HG03354 (cell line): ENCODE data around the gene GSAP.
"Not testable (repeated sequence)": the region's sequence is repeated elsewhere in the genome, so short reads cannot be mapped to it uniquely, and the experiment has no call there.

ENCODE experiments used
- ATAC-seq: cut with Tn5 transposase; IDR thresholded peaks from one replicate; pipeline ENCODE4 v1.9.1; 2021; ENCODE audit warnings: mild to moderate bottlenecking; ENCODE audit not compliant: unreplicated experiment, poor library complexity, severe bottlenecking

Gene GSAP

DNA sequence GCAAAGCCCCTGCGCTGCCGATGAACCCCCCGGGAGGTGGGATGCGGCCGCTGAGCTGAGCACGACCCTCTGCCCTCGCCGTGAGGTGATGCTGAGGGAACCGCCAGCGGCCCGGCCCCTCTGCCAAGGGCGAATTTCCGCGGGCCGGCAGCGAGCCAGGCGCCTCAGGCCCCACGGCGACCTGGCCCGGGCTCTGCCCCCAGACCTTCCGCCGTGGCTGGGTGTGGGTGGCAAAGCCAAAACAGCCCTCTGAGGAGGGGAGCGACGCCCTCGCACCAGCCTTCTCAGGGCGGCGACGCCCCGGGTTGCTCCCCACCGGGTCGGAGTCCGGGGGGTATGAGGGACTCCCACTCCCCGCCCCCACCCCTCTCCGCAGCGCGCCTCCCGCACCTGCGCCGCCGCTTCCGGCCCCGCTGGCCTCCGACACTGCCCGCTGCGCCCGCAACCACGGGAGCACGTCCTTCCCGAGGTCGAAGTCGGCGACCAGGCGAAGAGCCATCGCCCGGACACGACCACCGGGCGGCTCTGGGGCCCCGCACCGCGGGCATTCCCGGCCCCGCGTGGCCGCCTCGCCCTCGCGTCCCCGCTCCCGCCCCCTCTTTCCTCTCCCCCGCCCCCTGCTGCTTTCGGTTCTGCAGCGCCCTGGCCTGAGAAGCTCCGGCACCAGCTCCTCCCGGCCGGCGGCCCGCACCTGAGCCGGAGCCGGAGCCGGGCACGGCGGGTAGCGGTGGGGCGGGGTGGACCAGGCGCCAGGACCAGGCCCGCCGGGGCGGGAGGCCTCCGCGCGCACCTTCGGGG, at the start of gene GSAP:
Gene GSAP, minus strand, starts transcription at position 527 of the 798 bp plus-strand sequence. Its CDS starts 28 bp downstream, at position 499.
- ATAC-seq = peak; percentile 64

DNA sequence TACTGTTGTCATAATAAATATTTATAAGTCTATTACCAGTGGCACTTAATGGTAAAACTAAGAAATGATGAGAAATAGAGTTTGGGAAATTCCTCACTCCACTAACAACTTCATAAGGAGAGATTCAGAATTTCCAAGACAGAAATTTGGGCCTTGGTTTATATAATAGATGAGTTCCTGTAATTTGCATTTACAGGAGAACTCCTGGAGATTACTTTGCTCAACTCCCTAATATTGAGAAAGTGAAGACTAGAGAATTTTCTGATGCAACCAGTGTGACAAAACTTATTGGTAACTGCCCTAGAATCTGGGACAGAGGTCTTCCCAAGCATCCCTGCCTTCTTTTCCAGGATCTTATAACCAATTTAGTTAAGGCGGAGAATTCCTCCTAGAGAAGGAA, 49.1 kb upstream of the GSAP start:
- ATAC-seq = no peak

DNA sequence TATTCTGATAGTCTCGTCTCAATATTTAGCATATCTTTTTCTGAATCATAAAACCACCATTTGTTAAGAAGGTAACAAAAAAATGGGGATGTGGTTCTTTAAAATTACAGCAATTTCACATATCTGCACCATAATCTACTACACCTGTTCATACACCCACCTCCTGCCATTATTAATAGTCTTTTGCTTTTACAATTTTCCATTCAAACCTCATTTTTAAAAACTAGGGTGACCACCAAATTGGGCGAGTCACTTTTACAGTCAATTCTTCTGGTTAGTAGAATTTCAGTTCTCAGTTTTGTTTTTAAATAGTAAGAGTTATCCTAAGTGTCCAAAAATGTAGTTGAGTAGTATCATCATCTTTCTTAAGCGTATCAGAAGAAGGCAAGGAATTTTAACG, 48.4 kb upstream of the GSAP start:
- ATAC-seq = peak; percentile 67

GRCh38 chr7:77463632-77464031, 47.5 kb upstream of the GSAP start:
- peak; percentile 56 for ATAC-seq

- no peak for ATAC-seq
Observed at GRCh38 chr7:77461842-77462241, 45.7 kb upstream of the GSAP start.

DNA sequence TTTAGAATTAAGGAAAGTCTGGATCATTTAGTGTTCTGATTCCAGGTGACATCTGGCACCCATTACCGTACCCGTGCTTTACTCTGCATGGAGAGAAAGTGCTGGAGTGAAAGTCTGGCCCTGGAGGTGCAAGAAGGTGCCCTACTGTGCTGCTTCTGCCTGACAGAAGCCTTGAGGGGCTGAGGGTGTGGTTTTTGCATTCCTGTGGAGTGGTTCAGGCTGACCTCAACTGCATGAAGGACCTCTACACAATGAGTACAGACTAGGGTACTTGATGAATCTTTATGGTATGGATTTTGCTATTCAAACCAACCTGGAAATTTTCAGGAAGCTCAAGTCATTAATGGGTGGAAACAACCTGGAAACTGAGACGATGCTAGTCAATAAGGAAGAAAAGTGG, 45.1 kb upstream of the GSAP start:
- no peak for ATAC-seq

DNA sequence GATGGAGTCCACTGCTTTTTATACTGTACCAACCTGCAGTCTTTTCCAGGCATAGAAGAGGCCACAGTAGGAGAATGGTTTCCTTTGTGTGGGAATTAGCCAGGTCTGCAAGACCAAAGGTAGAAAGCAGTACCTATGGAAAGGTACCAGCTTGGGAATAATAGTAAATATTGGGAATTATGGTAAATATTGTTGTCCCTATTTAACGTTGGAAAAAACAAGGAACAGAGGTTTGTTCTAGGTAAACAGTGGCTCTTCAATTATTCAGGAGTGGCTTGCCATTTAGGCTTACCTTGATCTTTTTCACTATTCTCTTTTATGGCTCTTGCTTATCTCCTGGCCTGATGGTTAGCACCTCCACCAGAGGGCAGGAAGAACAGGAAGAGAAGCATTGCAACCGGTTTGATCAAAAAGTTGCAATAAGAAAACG, 43.9 kb upstream of the GSAP start:
- no peak for ATAC-seq

DNA sequence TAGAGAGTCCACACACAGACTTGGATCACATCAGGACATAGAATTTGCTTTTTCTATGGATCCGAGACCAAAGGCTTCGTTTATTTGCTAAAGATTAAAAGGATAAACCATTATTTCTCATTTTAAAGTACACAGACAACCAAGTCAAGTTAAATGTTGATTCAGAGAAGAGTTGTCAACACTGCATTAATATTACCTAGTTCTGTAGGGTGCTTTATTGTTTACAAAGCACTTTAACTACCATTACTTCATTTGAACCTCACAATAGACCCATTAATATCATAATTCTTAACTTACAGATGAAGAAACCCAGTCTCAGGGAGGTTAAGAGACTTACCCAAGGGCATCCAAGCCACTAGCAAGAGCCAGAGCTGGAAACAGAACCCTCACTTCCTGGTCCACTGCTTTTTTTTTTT, 43.2 kb upstream of the GSAP start:
- ATAC-seq = no peak

DNA sequence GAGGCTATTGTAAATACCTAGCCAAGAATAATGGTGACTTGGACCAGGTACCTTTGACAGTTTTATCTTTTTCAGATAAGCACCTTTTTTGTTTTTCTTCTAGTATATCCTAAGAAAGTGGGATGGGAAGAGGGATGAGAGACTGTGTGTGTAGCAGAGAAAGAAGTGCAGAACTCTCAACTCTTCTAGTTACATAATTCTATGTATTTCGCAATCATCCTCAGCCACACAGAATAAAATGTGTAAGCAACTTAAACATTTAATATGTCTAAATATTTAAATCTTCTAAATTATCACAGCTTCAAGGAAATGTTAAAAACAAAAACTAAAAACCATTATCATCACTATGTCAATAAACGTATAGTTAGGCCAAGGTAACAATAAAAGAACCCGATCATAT, 42.6 kb upstream of the GSAP start:
- no peak for ATAC-seq

DNA sequence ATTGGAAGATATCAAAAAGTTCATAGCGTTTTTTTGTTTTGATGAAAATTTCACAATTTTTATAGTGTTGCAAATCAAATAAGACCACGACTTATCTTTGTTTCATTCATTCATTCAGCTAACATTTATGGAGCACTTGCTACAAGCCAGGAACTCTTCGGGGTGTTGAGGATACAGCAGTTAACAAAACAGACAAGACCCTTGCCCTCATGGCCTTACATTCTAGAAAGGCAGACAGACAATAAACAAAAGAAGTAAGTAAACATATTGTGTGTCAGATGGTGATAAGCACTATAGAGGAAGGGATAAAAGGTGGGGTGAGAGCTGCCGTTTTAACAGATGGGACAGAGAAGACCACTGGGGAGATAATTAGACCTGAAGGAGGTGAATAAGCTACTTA, 41.6 kb upstream of the GSAP start:
- no peak for ATAC-seq

DNA sequence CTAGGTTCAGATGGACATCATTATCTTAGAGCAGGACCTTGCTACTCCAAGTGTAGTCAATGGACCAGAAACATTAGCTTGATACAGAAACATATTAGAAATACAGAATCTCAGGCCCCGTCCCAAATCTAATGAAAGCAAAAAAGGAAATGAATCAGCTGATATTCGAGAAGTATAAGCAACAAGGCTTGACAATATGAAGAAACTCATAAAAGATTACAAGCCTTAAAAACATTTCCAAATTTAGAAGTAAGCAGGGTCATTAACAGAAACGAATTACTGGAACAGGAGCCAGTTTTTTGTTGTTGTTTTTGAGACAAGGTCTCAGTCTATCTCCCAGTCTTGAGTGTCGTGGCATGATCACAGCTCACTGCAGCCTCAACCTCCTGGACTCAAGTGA, 40.5 kb upstream of the GSAP start:
- no peak for ATAC-seq

DNA sequence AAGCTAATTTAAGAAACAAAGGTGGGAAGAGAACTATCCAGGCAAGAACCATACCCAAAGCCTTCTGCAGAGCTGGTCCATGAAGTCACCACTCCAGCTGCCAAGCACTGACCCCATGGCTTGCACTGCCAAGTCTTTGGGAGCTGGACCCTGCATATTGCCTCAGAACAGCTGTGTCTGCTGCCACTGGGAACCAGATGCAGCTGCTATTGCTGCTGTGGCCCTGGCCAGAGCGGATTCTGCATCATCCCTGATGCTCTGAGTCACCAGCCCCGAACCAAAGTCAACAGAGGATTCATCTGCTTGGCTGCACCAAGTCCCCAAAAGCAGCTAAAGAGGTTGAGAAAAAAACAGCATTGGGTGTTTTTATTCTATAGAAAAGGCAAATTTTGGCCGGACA, 39.2 kb upstream of the GSAP start:
- ATAC-seq = no peak

GRCh38 chr7:77454802-77455201, 38.7 kb upstream of the GSAP start:
- ATAC-seq = no peak

- ATAC-seq = no peak
Observed at GRCh38 chr7:77453531-77453930, 37.4 kb upstream of the GSAP start.

- not testable (repeated sequence) for ATAC-seq
Observed at GRCh38 chr7:77451950-77452349, 35.8 kb upstream of the GSAP start.

DNA sequence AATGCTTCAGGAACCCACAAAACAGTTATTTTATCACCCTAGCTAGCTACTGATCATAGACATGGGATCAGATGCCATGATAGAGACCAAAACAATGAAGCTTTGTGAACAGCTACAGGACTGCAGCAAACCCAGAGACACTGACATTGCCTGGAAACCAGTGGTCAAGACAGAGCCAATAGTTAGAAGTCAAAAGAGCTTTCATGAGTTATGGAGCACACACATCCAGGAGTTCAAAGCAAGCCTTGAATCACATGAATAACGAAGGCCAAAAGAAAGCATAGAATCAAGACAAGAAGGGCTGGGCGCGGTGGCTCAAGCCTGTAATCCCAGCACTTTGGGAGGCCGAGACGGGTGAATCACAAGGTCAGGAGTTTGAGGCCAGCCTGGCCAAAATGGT, 34.5 kb upstream of the GSAP start:
- no peak for ATAC-seq

DNA sequence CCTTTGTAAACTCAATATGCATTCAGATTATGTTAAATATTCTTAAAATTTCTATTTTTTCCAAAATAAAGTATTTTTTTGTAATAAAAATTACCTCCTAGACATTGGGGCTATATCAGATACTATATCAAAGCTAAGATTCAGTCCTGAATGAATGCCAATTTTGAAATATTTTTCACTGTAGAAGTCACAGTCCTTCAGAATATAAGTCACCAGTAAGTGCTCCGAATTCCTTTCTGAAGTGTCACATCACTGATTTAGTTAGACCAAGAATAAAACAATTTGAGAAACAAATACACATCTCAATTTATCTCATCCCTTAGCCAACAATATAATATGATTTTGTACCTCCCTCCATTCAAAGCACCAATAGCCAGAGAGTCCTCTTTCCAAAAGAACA, 33.9 kb upstream of the GSAP start:
- ATAC-seq = no peak

DNA sequence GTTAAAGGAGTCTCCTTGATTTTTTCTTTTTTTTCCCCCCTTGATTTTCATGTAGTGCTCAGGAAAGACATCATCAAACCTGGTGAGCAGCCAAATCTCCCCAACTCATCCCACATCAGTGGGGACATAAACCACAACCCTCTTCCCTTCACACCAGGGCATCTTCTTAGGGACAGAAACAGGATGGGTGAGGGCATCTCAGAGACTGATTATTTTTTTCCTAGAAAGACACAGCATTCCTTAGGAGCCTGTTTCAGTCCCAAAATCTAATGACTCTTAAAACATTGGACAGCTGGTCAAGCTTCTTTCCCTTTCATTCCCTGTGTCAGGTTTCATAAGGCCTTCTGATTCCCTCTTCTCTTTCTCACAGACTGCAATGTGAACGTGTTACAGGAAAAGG, 31.5 kb upstream of the GSAP start:
- ATAC-seq = no peak

DNA sequence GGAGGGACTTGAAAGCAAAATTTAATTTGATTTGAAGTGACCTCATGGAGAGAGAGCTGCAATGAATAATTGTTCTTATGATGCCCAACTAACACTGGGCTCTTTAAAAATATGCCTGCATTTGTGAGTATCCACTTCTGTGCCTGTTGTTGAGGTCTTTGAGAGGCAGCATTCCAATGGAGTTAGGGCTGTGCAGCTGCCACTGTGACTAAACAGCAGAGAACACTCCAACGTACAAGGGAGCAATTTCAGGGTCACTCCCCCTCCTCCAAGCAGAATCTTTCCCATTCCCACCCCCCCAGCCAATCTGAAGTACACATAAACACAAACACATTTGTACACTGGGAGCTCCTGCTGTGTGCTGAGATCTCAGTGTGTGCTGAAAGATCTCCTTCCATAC, 28.0 kb upstream of the GSAP start:
- no peak for ATAC-seq

DNA sequence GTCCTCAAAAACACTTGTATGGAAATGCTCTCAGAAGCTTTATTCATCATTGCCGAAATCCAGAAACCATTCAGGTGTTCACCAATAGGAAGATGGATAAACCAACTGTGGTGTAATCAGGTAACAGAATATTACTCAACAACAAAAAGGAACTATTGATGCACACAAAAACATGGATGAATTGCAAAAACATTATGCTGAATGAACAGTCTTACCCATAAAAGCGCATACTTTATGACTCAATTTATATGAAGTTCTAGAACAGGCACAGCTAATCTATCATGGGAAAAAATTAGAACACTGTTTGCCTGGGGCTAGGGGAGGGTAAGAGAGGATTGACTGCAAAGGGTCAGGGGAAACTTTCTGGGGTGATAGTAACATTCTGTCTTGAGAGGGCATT, 26.9 kb upstream of the GSAP start:
- ATAC-seq = no peak

DNA sequence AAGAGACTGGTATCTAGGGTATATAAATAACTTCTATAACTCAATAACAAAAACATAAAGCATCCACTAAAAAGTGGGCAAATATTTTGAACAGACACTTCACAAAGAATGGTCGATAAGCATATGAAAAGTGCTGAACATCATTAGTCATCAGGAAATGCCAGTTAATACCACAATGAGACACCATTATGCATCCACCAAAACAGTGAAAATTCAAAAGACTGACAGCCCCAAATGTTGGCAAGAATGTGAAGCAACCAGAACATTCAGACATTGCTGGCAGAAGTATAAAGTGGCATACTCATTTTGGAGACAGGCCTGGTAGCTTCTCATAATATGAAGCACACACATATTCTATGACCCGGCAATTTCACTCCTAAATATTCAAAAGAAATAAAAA, 26.5 kb upstream of the GSAP start:
- no peak for ATAC-seq

DNA sequence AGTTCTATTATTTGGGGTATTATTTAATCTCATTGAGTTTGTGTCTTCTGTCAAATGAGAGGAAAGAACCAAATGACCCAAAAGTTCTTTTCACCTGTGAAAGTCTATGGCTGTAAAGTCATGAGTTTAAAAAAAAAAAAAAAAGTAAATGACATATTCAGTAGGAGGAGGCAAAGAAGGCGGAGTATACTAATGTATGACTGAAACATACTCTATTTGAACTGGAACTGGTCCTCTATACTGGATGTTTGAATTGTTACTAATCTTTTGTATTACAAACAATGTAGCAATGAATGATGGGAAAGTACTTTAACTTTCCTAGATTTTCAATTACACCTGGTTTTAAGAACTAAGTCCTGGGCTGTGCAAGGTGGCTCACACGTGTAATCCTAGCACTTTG, 24.9 kb upstream of the GSAP start:
- ATAC-seq = no peak
